Skeletal muscle tissue (tissue), 5 donors: ENCODE measurements around the gene TRIM45. TPM values are rescaled to one million over a fixed set of nuclear protein-coding genes. Genes with fewer than 3 reads are reported as not detected.

Experiments used
- H3K27ac ChIP-seq: one replicate; pipeline ENCODE4 v1.7.0; 2013; ENCODE audit warnings: mild to moderate bottlenecking, low read depth, low read length, inconsistent platforms
- H3K27me3 ChIP-seq, 3 donors: one replicate each; pipeline ENCODE4 v1.7.0; 2013; ENCODE audit warnings: low read length in 3 of 3; ENCODE audit not compliant: control insufficient read depth in 3 of 3, insufficient read depth in 3 of 3
- H3K36me3 ChIP-seq, 3 donors: one replicate each; pipeline ENCODE4 v1.7.0; 2013; ENCODE audit warnings: low read length in 3 of 3; ENCODE audit not compliant: control insufficient read depth in 3 of 3, insufficient read depth in 3 of 3
- H3K4me1 ChIP-seq, 3 donors: one replicate each; pipeline ENCODE4 v1.7.0; 2013; ENCODE audit warnings: low read length in 3 of 3, mild to moderate bottlenecking in 3 of 3; ENCODE audit not compliant: control insufficient read depth in 3 of 3, insufficient read depth in 3 of 3
- H3K4me3 ChIP-seq, 3 donors: one replicate each; pipeline ENCODE4 v1.7.0; 2013; ENCODE audit warnings: low read length in 3 of 3
- H3K9ac ChIP-seq, 3 donors: one replicate each; pipeline ENCODE4 v1.7.0; 2013; ENCODE audit warnings: low read length in 3 of 3, mild to moderate bottlenecking in 3 of 3, moderate library complexity in 2 of 3, low read depth in 1 of 3
- H3K9me3 ChIP-seq, 3 donors: one replicate each; pipeline ENCODE4 v1.7.0; 2013; ENCODE audit warnings: low read length in 3 of 3; ENCODE audit not compliant: control insufficient read depth in 3 of 3
- small RNA-seq: library from RNA; depleted of rRNA; stranded (forward); fragments of <200 nt; gene quantifications from one replicate; pipeline ENCODE3, GENCODE V24; 2014
- total RNA-seq: library from RNA; depleted of rRNA; stranded (reverse); fragments of >200 nt; gene quantifications from one replicate; pipeline ENCODE4 v1.2.3, GENCODE V29; 2014
- donor health status: Osteomylitis.

The TRIM45 gene
- total RNA-seq, 1 donor from 2014 or later = 7.3 TPM

DNA sequence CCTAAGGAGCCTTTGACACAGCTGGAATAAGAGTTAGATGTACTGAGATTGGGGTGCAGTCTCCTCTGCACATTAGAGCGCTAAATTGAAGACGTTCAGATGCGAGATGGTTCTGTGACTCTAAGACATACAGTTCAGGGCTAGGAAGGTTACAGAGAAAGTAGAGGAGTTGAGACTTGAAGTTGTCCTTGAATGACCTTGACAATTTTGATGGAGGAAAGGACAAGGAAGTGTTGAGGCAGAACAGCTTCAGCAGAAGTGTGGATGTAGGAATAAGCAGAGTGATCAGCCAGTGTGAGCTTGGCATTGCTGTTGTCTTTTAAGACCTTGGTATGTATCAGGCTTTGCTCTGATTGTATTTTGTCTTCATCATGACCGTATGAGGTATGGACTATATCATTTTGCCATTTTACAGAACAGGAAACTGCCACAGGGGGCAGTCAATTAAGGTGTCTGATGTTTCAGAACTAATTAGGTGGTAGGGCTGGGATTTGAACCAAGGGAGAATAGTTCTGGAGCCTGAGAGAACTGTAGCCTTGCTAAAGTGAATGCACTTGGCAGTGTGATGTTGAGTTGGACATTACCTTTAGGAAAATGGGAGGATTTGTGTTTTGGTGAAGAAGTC, 52.2 kb downstream of the TRIM45 start:
- H3K27me3 ChIP-seq = no peaks in the 10 kb centered on the region
- no peak overlapping the region for H3K27ac ChIP-seq
- no peaks in the 10 kb centered on the region for H3K4me1 ChIP-seq
- no peaks in the 10 kb centered on the region for H3K9me3 ChIP-seq
- no peak overlapping the region for H3K4me3 ChIP-seq
- H3K9ac ChIP-seq = no peak overlapping the region
- H3K36me3 ChIP-seq = no peaks in the 10 kb centered on the region

DNA sequence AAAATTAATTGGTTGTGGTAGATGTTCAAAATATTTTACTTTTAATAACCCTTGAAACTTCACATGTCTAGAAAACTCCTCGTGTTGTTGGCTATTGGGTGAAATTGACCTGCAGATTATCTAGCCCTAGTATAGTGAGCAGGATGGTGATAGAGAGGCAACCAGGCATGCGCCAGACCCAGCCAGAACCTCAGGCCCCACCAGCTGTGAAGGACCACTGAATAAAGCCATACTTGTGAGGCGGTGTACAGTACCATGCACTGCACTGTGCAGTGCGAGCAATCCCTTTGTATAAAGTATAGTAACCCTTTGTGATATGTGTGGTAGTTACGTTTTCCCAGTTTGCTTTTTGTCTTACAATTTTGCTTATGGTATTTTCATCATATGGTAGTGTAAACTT, 53.0 kb downstream of the TRIM45 start:
- Histone ChIP-seq H3K4me3 (no peak overlapping the region), H3K9ac (no peak overlapping the region), H3K9me3 (no peaks in the 10 kb centered on the region), H3K4me1 (no peaks in the 10 kb centered on the region), H3K36me3 (no peaks in the 10 kb centered on the region), H3K27ac (no peak overlapping the region), H3K27me3 (no peaks in the 10 kb centered on the region)

DNA sequence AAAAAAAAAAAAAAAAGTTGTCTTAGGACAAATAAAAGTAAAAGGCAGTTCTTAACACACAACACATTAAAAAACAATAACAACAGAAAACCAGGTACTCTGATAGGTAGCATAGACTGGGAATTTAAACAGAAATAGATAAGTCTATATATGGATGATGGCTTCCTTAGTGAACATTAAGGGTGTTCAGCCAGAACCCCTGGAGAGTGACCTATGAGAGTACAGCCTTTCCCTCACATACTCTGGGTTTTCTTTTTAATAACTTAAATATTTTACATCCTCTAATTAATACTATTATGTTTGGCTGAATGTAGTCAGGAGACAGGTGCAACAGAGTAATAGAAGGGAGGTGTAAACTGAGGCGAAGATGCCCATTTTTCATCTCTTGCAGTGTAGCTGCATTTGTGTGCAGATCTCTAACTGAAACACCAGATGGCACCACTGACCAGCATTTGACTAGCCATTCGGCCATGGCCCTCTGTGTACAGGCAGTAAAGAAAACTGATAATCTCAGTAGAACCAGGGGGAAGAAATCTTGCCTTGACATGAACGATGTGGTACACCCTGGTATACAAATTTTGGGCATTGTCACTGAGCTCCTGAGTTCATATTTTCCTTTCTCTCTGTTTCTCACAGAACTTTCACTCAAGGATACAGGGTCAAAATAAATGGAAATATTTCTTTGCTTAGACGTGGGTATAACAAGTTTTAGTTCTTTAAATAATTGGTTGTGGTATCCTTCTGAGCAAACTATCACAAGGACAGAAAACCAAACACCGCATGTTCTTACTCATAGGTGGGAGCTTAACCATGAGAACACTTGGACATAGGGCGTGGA, 53.8 kb downstream of the TRIM45 start:
- H3K9ac ChIP-seq = no peak overlapping the region
- no peaks in the 10 kb centered on the region for H3K36me3 ChIP-seq
- H3K27ac ChIP-seq = no peak overlapping the region
- H3K27me3 ChIP-seq = no peaks in the 10 kb centered on the region
- no peaks in the 10 kb centered on the region for H3K4me1 ChIP-seq
- no peaks in the 10 kb centered on the region for H3K9me3 ChIP-seq
- H3K4me3 ChIP-seq = no peak overlapping the region

DNA sequence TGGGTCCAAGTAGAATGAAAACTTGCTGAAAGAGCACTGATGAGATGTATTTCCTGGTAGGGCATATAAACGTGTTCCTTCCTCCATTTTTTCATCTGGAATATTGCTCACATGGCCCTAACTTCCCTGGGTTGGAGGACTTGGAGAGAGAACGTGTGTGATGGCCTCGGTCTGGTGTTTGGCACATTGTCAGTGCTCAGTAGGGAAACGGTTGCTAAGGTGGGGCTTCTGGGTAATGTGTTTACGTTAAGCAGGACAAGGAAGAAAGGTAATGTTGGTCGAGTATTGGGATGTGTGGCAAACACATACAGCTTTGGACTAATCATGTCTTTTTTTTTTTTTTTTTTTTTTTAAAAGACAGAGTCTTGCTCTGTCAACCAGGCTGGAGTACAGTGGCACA, 55.2 kb downstream of the TRIM45 start:
- no peaks in the 10 kb centered on the region for H3K27me3 ChIP-seq
- no peak overlapping the region for H3K4me3 ChIP-seq
- no peaks in the 10 kb centered on the region for H3K4me1 ChIP-seq
- H3K9me3 ChIP-seq = no peaks in the 10 kb centered on the region
- H3K9ac ChIP-seq = no peak overlapping the region
- H3K36me3 ChIP-seq = no peaks in the 10 kb centered on the region
- no peak overlapping the region for H3K27ac ChIP-seq

DNA sequence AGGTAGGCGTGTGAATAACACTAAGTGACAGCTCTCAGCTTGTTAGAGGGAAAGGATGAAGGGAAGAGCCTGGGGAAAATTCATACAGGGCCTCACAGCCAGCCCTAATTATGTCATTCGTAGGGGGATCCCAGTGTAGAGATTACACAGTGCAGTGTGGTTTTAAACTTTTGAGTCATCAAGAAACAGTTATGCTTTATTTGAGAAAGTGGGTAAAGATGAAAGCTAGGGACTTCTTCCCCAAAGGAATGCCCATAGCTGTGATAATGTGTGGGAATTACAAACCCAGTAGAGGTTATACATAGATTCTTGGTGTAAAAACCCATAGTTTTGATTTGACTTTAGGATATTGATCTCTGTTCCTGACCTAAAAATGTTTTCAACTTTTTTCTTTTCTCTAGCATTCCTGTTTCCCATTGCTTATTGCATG, 59.5 kb downstream of the TRIM45 start:
- H3K27ac ChIP-seq = no peak overlapping the region
- no peaks in the 10 kb centered on the region for H3K9me3 ChIP-seq
- H3K4me1 ChIP-seq = peaks cover 12 to 16% (median 12%) of the 10 kb centered on the region in 3 donors
- H3K9ac ChIP-seq = no peak overlapping the region
- no peaks in the 10 kb centered on the region for H3K27me3 ChIP-seq
- H3K36me3 ChIP-seq = no peaks in the 10 kb centered on the region
- H3K4me3 ChIP-seq = no peak overlapping the region

Small RNA genes lying within 50 kb of the gene (small RNA-seq; reads per million reads assigned to genes)
- gene MIR942 = 1.4 reads per million, percentile 82 among the genes with 10 or more reads in this experiment

Other genes with a start within 250 kb of the TRIM45 start
- 105 TPM for gene PTGFRN, start 211.8 kb downstream of the TRIM45 start, total RNA-seq
- 2.1 TPM for gene CD101, start 120.0 kb downstream of the TRIM45 start, total RNA-seq
- 3.7 TPM for gene TTF2, start 61.4 kb downstream of the TRIM45 start, total RNA-seq
- not detected for gene VTCN1, start 89.2 kb upstream of the TRIM45 start, total RNA-seq
- gene MAN1A2, start 245.7 kb upstream of the TRIM45 start, total RNA-seq = 45.4 TPM